Skeletal muscle tissue (tissue), 4 donors: Measurements from ENCODE around the gene STAT5A. TPM values are rescaled to one million over a fixed set of nuclear protein-coding genes. Genes with fewer than 3 reads are reported as not detected.

Experiments used
- H3K27ac ChIP-seq: one replicate; pipeline ENCODE4 v1.7.0; 2013; ENCODE audit warnings: mild to moderate bottlenecking, low read depth, low read length, inconsistent platforms
- H3K27me3 ChIP-seq, 3 donors: one replicate each; pipeline ENCODE4 v1.7.0; 2013; ENCODE audit warnings: low read length in 3 of 3; ENCODE audit not compliant: control insufficient read depth in 3 of 3, insufficient read depth in 3 of 3
- H3K36me3 ChIP-seq, 3 donors: one replicate each; pipeline ENCODE4 v1.7.0; 2013; ENCODE audit warnings: low read length in 3 of 3; ENCODE audit not compliant: control insufficient read depth in 3 of 3, insufficient read depth in 3 of 3
- H3K4me1 ChIP-seq, 3 donors: one replicate each; pipeline ENCODE4 v1.7.0; 2013; ENCODE audit warnings: low read length in 3 of 3, mild to moderate bottlenecking in 3 of 3; ENCODE audit not compliant: control insufficient read depth in 3 of 3, insufficient read depth in 3 of 3
- H3K4me3 ChIP-seq, 3 donors: one replicate each; pipeline ENCODE4 v1.7.0; 2013; ENCODE audit warnings: low read length in 3 of 3
- H3K9ac ChIP-seq, 3 donors: one replicate each; pipeline ENCODE4 v1.7.0; 2013; ENCODE audit warnings: low read length in 3 of 3, mild to moderate bottlenecking in 3 of 3, moderate library complexity in 2 of 3, low read depth in 1 of 3
- H3K9me3 ChIP-seq, 3 donors: one replicate each; pipeline ENCODE4 v1.7.0; 2013; ENCODE audit warnings: low read length in 3 of 3; ENCODE audit not compliant: control insufficient read depth in 3 of 3
- total RNA-seq: library from RNA; depleted of rRNA; stranded (reverse); fragments of >200 nt; gene quantifications from one replicate; pipeline ENCODE4 v1.2.3, GENCODE V29; 2014
- donor health status: Osteomylitis.

STAT5A gene
- total RNA-seq, 1 donor from 2014 or later = 18.3 TPM

DNA sequence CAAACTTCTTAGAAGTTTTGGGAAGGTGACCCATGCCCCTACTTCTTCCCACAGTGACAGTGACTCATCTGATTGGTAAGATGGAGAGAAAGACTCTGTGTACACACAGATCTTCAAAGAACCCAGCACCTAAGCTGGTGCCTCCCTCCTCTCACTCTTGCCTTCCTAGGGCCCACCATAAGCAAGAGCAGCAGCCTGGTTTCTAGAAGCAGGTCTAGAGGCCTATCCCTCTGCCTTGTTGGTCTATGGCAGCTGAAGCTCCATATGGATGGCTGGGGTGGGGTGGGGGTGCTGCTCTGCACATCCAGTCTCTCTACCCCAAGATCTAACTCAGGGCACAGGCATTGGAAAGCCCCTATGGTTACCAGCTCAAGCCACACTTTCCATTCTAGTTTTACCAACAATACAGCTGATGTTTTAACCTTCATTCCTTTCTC, 52.4 kb downstream of the STAT5A start:
- Histone ChIP-seq H3K9ac (no peak overlapping the region), H3K27me3 (no peaks in the 10 kb centered on the region), H3K4me3 (no peak overlapping the region), H3K36me3 (peaks cover 36 to 68% (median 64%) of the 10 kb centered on the region in 3 donors), H3K4me1 (peaks cover 0 to 4% (median 0%) of the 10 kb centered on the region in 3 donors), H3K27ac (no peak overlapping the region), H3K9me3 (no peaks in the 10 kb centered on the region)

DNA sequence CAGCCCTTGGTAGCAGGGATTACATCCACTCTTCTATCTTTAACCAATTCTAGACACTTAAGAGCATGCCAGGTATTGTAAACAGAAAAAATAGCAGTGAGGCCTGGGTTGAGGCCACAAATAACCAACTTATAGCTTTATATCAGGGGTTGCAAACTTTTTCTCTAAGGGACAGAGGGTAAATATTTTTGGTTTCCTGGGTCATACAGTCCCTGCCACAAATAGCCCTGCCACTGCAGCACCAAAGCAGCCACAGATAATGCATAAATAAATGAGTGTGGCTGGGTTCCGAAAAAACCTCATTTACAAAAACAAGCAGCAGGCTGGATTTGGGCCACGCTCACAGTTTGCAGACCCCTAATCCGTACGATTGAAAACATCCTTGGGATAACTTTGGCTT, 53.3 kb downstream of the STAT5A start:
- H3K4me3 ChIP-seq = no peak overlapping the region
- no peaks in the 10 kb centered on the region for H3K9me3 ChIP-seq
- no peak overlapping the region for H3K27ac ChIP-seq
- peaks cover 35 to 69% (median 64%) of the 10 kb centered on the region in 3 donors for H3K36me3 ChIP-seq
- peaks cover 0 to 4% (median 0%) of the 10 kb centered on the region in 3 donors for H3K4me1 ChIP-seq
- H3K9ac ChIP-seq = no peak overlapping the region
- no peaks in the 10 kb centered on the region for H3K27me3 ChIP-seq

GRCh38 chr17:42342242-42343008, 54.1 kb downstream of the STAT5A start:
- Histone ChIP-seq H3K9ac (no peak overlapping the region), H3K9me3 (no peaks in the 10 kb centered on the region), H3K27me3 (no peaks in the 10 kb centered on the region), H3K27ac (no peak overlapping the region), H3K36me3 (peaks cover 32 to 67% (median 62%) of the 10 kb centered on the region in 3 donors), H3K4me3 (no peak overlapping the region), H3K4me1 (peaks cover 2 to 8% (median 3%) of the 10 kb centered on the region in 3 donors)

DNA sequence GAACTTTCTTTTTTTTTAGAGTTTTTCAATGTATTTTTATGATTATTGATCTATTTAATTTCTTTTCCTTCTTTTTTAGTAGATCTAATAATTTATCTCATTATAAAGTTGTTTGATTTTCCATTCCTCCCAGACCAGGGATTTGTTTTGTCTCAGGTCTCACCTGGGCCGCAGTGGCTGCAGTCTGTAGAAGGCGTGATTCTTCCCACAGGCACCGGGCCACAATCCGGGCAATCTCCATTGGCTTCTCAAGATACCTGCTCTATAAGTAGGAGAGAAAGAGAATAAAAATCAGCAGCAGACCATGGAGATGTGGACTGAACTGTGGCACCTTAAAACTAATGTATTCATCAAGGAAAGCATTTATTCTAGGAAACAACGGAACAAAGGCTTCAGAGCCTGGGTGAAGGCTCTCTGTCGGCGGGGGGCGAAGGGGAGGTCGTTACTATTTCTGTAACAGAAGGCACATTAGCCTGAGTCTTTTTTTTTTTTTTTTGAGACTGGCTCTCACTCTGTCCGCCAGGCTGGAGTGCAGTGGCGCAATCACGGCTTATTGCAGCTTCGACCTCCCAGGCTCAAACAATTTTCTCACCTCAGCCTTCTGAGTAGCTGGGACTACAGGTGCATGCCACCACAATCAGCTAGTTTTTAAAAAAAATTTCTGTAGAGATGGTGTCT, 57.2 kb downstream of the STAT5A start:
- H3K27me3 ChIP-seq = no peaks in the 10 kb centered on the region
- H3K36me3 ChIP-seq = peaks cover 24 to 45% (median 43%) of the 10 kb centered on the region in 3 donors
- no peak overlapping the region for H3K4me3 ChIP-seq
- H3K9ac ChIP-seq = no peak overlapping the region
- peaks cover 7 to 29% (median 17%) of the 10 kb centered on the region in 3 donors for H3K4me1 ChIP-seq
- H3K9me3 ChIP-seq = no peaks in the 10 kb centered on the region
- H3K27ac ChIP-seq = no peak overlapping the region

DNA sequence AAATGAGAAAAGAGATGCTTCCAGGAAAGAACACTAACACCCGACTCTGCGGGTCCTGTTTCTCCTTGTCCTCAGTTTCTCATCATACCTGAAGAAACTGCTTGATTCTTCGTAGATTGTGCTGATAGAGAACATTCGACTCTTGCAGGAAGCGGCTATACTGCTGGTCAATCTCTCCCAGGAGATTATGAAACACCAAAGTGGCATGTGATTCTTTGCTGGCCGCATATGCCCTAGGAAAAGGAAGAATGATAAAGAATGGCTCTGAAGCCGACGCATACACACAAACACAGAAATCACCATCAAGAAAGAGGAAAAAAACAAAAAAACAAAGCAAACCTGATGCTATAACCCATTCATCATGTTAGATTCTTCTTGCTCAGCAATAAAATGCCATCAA, 58.2 kb downstream of the STAT5A start:
- no peaks in the 10 kb centered on the region for H3K9me3 ChIP-seq
- no peak overlapping the region for H3K27ac ChIP-seq
- peaks cover 7 to 29% (median 17%) of the 10 kb centered on the region in 3 donors for H3K4me1 ChIP-seq
- peaks cover 21 to 35% (median 34%) of the 10 kb centered on the region in 3 donors for H3K36me3 ChIP-seq
- no peak overlapping the region for H3K9ac ChIP-seq
- no peak overlapping the region for H3K4me3 ChIP-seq
- no peaks in the 10 kb centered on the region for H3K27me3 ChIP-seq

- Histone ChIP-seq H3K36me3 (peaks cover 17 to 28% (median 27%) of the 10 kb centered on the region in 3 donors), H3K9me3 (no peaks in the 10 kb centered on the region), H3K27ac (peak overlapping the region; percentile 71), H3K27me3 (no peaks in the 10 kb centered on the region), H3K9ac (peak overlapping the region in 1 of 3 donors; percentile 17), H3K4me1 (peaks cover 7 to 26% (median 17%) of the 10 kb centered on the region in 3 donors), H3K4me3 (no peak overlapping the region)
Measured at GRCh38 chr17:42347198-42347597, 58.9 kb downstream of the STAT5A start.

DNA sequence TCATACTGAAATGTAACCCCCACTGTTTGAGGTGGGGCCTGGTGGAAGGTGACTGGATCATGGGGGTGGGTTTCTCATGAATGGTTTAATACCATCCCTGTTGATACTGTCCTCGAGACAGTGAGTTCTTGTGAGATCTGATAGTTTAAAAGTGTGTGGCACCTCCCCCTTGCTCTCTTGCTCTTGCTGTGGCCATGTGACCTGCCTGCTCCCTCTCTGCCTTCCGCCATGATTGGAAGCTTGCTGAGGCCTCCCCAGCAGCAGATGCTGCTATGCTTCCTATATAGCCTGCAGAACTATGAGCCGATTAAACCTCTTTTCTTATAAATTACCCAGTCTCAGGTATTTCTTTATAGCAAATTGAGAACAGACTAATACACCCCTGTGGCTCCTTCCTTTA, 59.3 kb downstream of the STAT5A start:
- Histone ChIP-seq H3K9me3 (no peaks in the 10 kb centered on the region), H3K4me1 (peaks cover 7 to 30% (median 17%) of the 10 kb centered on the region in 3 donors), H3K27me3 (no peaks in the 10 kb centered on the region), H3K9ac (peak overlapping the region in 1 of 3 donors; percentile 17), H3K4me3 (no peak overlapping the region), H3K27ac (peak overlapping the region; percentile 71), H3K36me3 (peaks cover 17 to 26% (median 23%) of the 10 kb centered on the region in 3 donors)

DNA sequence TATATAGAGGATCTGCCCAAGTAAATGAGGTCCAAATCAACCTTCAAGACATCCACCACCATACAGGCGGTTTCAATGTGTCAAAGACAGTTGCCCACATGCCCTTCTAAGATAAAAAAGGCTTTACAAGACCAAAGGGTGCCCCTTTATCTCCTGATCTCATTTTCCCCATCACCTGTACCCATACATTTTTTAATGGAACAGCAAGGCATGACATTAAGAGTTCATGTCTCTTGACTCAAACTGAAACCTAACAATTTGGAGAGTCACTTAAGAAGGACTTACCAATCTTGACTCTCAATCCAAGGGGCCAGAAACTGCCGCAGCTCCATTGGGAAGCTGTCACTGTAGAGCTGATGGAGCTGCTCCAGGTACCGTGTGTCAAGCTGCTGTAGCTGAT, 59.8 kb downstream of the STAT5A start:
- Histone ChIP-seq H3K4me1 (peaks cover 7 to 31% (median 17%) of the 10 kb centered on the region in 3 donors), H3K36me3 (peaks cover 17 to 23% (median 20%) of the 10 kb centered on the region in 3 donors), H3K27me3 (no peaks in the 10 kb centered on the region), H3K9ac (no peak overlapping the region), H3K4me3 (no peak overlapping the region), H3K27ac (no peak overlapping the region), H3K9me3 (no peaks in the 10 kb centered on the region)

DNA sequence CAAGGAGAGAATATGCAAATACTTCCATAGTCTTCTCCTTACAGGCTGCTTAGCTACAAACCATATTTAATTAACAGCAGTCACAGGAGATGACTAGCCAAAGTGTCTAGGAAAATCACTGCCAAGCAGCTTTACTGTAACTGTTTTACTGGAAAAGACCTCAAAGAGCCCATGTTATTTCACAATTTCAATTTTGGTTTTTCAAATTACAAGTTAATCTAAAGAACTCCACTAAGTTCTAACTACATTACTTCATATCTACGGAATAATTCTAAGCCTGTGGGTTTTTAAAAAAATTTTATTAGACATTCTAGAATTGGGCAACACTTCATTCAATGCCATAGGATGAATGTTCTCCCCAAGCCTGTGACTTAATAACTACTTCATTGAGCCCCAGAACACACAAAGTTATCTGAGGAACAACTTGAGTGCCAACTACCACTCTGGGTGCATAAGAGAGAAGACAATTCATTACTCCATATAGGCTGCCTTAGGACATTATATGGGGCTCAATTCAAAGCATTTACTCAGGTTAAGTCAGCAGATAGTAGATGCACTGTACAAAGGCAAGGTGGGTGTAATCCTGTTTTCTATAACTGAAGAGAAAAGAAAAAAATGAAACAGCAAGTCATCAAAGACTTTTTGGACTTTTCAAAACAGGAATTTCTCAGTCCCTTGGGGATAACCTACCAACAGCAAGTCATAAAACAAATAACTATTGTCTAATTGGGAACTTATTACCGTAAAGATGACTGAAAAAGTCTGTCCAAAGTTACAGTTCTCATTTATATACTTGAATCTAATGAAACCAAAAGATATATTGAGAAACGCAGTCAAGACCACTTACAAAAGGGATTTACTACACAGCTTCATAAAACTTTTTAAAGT, 66.9 kb downstream of the STAT5A start:
- no peaks in the 10 kb centered on the region for H3K36me3 ChIP-seq
- peak overlapping the region; percentile 36 for H3K27ac ChIP-seq
- no peaks in the 10 kb centered on the region for H3K27me3 ChIP-seq
- no peak overlapping the region for H3K4me3 ChIP-seq
- no peaks in the 10 kb centered on the region for H3K9me3 ChIP-seq
- H3K9ac ChIP-seq = no peak overlapping the region
- peaks cover 5 to 20% (median 12%) of the 10 kb centered on the region in 3 donors for H3K4me1 ChIP-seq
